Measurements from ENCODE around the gene TUG1.

The TUG1 gene

DNA sequence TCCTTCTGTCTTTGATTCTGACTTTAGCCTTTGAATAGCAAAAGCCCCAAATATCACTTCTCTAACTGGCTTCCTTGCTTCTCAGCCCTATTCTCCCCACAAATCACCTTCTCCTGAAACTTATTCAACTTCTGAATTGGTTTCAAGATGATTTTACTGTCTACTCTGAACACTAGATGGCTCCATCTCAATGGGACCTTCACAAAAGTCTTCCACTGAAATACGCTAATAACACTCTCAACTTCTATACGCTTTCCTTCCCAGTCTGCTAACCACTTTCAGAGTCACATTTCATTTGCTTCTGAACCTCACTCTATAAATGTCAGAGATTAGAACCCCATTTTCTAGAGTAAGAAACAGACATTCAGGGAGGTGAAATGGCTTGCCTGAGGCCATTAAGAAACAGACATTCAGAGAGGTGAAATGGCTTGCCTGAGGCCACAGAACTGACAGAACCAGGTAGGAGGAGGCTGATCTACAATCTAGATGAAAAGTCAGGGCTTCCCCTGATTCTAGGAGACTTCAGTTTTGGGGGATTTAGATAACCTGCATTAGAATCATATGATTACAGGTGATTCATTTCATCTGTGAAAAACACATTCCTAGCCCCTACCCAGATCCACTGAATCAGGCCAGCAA, 21.1 kb upstream of the TUG1 start:
- no peak for DNase-seq (ENCODE audit: low read depth)

DNA sequence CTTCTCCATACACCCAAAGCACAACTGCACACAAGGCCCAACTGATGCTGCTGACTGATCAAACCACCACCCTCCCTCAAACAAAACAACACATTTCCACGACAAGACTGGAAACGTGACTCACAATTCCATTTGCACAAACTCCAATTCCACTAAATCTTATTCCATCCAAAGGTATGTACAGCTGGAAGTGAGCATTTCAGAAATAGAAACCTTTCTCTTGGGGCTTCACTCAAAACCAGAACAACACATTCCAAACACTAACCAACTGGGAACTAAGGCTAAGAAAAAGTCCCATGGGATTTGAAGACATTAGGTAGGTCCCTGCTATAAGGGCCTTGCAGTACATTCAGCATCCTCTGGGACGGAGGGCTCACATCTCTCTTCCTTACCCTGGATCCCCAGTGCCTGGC, 20.1 kb upstream of the TUG1 start:
- no peak for DNase-seq (ENCODE audit: low read depth)

DNA sequence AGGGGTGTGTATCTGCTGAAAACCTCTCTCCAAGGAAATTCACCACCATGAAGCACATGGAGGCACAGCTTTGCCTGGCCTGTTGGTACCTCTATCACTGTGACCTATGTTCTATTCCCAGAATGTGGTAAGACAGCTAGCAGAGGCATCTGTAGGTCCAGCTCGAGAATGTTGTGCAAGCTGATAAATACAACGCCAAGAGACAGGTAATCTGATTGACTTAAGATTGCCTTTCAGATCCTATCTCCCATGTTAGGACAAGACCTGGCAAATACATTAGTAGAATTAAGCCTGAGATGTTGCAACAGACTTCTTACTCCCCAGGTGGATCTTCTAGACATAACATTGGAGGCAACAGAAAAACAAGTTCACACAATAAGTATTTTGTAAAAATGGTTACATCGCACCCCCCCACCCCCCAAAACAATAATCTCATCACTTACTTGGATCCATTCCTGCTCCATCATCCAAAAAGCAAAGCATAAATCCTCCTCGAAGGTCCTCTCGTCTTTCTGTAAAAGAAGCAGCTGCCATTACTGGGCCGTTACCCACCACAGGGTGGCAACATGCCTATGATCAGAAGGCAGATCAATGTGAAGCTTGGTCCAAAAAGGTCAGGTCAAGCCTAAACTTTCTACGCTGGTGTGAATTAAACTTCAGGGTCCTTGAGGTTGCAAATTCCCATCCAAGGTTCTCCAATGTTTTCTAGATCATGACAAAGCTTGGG, 19.0 kb upstream of the TUG1 start:
- no peak for DNase-seq (ENCODE audit: low read depth)

DNA sequence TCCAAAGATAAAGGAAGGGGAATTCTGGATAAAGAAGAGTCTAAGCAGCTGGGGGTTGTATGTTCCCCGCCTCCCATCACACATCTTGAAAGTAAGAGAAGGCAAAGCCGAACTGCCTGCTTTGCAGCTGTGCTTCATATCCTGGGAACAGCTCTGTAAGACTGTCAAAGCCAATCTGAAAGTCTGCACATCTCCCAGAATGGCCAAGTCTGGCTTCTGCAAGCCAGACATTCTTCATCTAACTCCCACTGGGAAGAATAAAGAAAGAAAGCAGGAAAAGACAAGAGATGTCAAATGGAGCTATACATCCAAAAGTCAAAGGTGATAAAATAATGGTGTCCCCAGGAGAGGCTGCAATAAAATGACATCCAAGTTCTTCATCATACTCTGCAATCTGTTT, 15.9 kb upstream of the TUG1 start:
- DNase-seq (ENCODE audit: low read depth) = no peak

GRCh38 chr22:30955153-30955552, 13.9 kb upstream of the TUG1 start:
- DNase-seq (ENCODE audit: low read depth) = no peak

- DNase-seq (ENCODE audit: low read depth) = no peak
Measured at GRCh38 chr22:30964858-30965257, 4.2 kb upstream of the TUG1 start.

DNA sequence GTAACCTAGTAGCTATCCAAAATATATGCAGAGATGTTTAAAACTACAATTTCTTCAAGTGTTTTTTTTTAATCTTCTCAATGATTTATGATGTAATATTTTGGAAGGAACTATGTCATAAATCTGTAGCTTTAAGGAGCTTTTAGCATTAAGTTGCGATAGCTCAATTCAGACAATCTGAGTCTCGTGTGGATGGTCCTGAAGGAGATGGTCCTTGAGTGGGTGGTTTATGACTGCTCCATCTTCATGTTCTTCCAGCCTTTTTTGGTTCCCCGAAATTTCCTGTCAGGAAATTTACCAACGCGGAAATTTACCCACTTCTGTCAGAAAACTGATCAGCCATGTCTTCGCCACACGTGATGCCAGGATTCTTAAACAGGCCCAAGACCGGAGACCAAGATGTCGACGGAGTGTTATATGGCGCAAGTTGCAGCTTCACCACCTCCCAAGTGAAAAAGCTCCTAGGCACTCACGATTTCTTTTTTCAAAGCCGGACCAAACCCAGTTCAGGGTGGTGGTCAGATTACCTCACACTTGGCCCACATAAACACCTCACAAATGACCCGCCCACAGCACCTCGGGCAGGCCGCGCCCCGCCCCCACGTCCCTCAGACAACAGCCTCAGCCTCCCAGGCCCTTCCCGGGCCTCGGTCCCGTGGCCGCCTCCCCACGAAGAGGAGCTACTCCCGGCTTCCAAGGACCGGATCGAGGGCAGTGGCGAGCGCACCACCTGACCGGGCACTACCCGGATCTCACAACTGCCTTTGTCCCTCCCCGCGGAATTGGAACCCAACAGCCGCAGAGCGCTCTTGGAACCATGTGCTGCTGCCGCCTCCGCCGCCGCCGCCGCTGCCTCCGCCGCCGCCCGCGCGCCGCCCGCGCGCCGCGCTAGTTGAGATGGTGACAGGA, 796 bp upstream of the TUG1 start, which contains the start of gene MORC2:
TSS of gene MORC2 (minus strand) at position 760 of the 909 bp plus-strand sequence. CDS start 885 bp downstream, outside the sequence.
- no peak for DNase-seq (ENCODE audit: low read depth)

DNA sequence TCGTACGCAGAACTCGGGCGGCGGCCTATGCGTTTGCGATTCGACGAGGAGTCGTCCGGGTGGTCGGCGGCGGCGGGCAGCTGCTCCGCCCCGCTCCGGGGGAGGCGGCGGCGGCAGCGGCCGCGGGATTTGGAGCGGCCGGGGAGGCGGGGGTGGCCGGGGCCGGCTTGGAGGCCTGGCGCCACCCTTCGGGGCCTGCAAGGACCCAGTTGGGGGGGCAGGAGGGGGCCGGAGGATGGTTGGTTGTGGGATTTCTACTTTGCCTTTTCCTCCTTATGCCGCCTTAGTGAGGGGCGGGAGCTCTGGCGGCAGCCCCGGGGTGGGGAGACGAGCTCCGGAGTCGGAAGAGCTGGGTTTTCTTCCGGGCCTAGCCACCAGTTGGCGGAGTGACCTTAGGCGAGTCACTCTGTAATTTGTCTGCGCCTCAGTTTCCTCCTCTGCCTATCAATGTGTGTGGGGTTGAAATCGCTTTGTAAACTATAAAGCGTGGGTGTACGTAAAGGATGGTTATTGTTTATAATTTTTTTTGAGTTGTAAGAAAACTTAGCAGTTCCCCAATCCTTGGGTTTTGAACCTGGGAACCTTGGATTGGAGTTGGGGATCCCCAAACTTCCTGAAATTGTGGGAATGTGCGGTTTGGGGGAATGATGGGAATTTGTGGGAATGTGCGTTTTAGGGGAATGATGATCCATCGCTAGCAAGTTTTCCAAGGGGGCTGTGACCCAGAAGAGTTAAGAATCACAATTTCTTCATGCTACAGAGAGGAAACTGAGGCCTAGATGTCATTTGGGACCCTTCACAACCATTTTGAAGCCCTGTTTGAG, 679 bp downstream of the TUG1 start:
- no peak for DNase-seq (ENCODE audit: low read depth)

- no peak for DNase-seq (ENCODE audit: low read depth)
Measured at GRCh38 chr22:30970356-30970746, 1.3 kb downstream of the TUG1 start.

DNA sequence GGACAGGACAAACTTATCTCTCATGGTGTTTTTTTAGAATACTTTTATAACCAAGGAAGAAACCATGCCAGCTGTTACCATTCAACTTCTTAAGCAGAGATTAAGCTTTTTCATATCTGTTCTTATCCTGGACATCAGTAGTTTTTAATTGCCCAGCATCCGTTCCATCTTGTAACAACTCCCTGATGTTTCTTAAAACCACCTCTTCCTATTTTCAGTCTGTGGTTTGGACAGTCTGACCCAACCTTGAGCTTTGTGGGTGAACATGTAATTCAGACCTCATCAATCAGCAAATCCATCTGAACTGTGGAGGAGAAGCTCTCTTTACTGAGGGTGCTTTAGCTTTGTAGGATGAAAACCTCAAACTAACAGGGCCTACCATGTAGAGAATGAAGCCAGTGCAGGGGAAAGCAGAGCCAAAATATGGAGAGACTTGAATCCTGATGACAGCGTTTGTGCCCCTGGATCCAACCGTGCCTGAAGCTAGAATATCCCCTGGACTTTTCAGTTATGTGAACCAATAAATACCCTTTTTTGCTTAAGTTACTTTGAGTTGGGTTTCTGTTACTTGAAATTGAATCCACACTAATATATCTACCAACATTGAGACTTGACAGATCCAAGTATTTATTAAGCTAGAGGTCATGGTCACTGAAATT, 9.4 kb downstream of the TUG1 start:
- no peak for DNase-seq (ENCODE audit: low read depth)

DNA sequence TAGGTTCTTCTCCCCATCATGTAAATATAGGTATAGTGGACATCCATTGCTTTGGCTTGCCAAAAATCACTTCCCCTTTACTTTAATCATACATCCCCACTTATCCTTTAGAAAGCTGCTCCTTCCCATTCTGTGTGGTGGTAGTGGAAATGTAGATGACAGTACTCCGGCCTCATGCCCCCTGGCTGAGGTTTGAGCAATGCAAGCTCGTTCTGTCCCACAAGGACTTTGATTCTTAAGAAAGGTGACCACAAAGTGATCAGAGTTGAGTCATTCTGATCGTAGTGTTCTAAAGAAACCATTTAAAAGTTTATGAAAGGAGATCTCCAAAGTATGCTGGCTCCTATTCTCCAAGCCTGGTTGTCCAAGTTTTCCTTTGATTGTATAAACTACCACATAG, 10.9 kb downstream of the TUG1 start:
- DNase-seq (ENCODE audit: low read depth) = no peak

DNA sequence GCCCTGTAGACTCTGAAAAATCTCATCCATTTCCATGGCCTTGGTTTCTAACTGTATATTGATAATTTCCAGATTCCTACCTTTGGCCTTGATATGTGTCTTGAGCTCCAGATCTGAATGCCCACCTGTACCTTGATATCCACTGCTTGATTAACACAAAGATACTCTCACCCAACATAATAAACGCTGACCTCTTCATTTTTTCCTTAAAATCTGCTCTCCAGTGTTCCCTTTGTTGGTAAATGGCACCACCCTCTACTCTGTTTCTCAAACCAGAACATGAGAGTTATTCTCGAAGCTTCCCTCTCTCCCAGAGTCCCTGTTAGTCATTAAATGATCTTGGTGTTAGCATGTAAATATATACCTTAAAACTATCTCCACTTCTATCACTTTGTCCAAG, 13.4 kb downstream of the TUG1 start:
- no peak for DNase-seq (ENCODE audit: low read depth)

- no peak for DNase-seq (ENCODE audit: low read depth)
Measured at GRCh38 chr22:30984317-30984716, 15.3 kb downstream of the TUG1 start.

DNA sequence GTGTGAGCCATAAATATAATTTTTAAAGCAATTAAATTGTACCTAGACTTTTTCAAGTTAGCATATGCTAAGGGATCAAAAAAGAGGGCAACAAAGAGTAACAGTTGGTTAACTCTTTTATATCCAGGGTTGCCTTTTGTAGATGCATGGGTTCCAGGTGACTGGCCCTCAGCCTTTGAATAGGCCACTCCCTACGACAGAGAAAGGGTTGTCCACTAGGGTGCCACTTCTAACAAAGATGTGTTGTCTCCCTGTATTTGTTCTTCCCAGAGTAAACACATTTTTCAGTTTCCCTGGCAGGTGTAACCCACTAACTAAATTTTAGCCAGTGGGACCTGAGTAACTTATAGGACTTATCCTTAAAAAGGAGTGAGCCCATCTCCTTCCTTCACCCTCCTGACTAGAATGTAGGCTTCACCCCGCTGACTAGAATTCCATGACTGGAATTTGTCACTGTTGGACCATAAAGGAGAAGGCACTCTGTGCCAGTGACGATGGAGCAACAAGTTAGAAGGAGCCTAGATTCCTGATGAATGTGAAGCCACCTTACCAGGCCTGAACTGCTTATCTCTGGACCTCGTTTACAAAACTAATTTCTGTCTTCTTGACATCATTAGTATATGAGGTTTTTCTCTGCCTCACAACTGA, 16.6 kb downstream of the TUG1 start:
- DNase-seq (ENCODE audit: low read depth) = no peak

- DNase-seq (ENCODE audit: low read depth) = no peak
Measured at GRCh38 chr22:30989474-30989873, 20.4 kb downstream of the TUG1 start.

GRCh38 chr22:30990690-30991089, 21.6 kb downstream of the TUG1 start:
- DNase-seq (ENCODE audit: low read depth) = no peak

DNA sequence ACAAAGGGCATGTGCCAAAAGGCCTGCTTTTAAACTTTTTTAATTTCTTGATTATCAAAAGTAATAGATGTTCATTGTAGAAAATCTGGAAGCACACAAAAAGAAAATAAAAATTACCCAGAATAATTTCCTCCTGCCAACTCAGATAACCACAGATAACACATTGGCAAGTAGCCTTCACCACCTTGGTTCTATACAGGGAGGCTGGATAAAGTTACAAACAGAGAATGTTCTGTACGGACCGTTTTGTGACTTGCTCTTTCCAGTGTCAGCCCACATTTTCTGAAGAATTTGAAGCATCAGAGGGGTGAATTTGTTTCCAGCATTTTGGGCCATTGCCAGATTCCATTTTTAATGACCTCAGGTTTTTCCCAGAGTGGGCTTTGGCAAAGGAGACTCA, 23.5 kb downstream of the TUG1 start:
- no peak for DNase-seq (ENCODE audit: low read depth)

- no peak for DNase-seq (ENCODE audit: low read depth)
Measured at GRCh38 chr22:30994960-30995359, 25.9 kb downstream of the TUG1 start.

GRCh38 chr22:30996462-30996861, 27.4 kb downstream of the TUG1 start:
- no peak for DNase-seq (ENCODE audit: low read depth)

DNA sequence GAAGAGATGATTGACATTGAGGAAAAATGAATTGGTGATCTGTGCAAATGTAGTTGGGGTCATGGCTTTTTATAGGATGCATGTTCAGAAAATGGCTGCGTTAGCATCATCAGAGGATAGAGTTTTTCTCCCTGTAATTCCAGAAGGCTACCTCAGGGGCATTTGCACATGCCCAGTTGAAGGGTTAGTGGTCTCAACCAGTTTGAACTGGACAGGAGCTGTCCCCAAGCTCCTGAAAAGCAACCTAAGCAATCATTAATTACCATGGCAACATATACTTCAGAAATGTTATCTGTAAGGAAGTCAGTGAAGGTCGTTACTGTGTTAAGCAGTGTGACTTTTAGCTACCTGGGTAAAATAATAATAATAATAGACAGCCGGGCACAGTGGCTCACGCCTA, 29.3 kb downstream of the TUG1 start:
- no peak for DNase-seq (ENCODE audit: low read depth)
